Erythroblast (primary cell): ENCODE measurements around the gene SNX3.

Experiments
- GATA1 ChIP-seq: IDR thresholded peaks from 2 replicates; pipeline ENCODE4 v1.6.1; 2011; ENCODE audit warnings: low read depth, mild to moderate bottlenecking, control low read depth, low read length, moderate library complexity
- POLR2A ChIP-seq: IDR thresholded peaks from 2 replicates; pipeline ENCODE4 v1.6.1; 2011; ENCODE audit warnings: mild to moderate bottlenecking, low read length

- TF ChIP-seq POLR2A (no peak), GATA1 (no peak)
Observed at GRCh38 chr6:108285381-108285780, 24.5 kb upstream of the SNX3 start.
